OCI-LY7 (cell line): ENCODE data around the gene CDH16. TPM values are rescaled to one million over a fixed set of nuclear protein-coding genes. Genes with fewer than 3 reads are reported as not detected.

Experiments
- BruUV-seq: library from RNA; stranded (reverse); fragments of 400-500 nt; replicated peaks from 2 replicates; lab custom pipeline; 2021; lab: Mats Ljungman, UMichigan
- CTCF ChIA-PET: fragments of 300-600 bp; sonication (Branson Sonifier 250); formaldehyde crosslinking; loops from one replicate; lab custom pipeline; 2022; ENCODE audit warnings: antibody characterized with exemption; ENCODE audit not compliant: unreplicated experiment; lab: Charles Lee
- POLR2A ChIA-PET: fragments of 300-600 bp; sonication (Branson Sonifier 250); formaldehyde crosslinking; loops from one replicate; lab custom pipeline; 2022; ENCODE audit warnings: antibody characterized with exemption; lab: Charles Lee
- DNase-seq: peaks from one replicate; pipeline ENCODE4 v3.0.0-alpha.2; 2015; ENCODE audit warnings: low spot score
- H2AFZ ChIP-seq: fragments of 200-600 bp; sonication (generic), shearing (Covaris generic); 2 replicates; pipeline ENCODE4 v1.6.1; 2014; ENCODE audit warnings: mild to moderate bottlenecking, antibody characterized with exemption, low read length, moderate library complexity
- H3K27ac ChIP-seq: fragments of 200-600 bp; sonication (generic); 2 replicates; pipeline ENCODE4 v1.5.1; 2014; ENCODE audit warnings: mixed run types, low read depth, mild to moderate bottlenecking, moderate library complexity, low read length, inconsistent platforms; ENCODE audit not compliant: poor library complexity, severe bottlenecking
- H3K36me3 ChIP-seq: fragments of 200-600 bp; sonication (generic); 2 replicates; pipeline ENCODE4 v1.6.1; 2014; ENCODE audit warnings: mild to moderate bottlenecking, antibody characterized with exemption, low read length, moderate library complexity, mixed read lengths; ENCODE audit not compliant: insufficient read depth
- H3K4me1 ChIP-seq: fragments of 200-600 bp; sonication (generic); 2 replicates; pipeline ENCODE4 v1.5.1; 2014; ENCODE audit warnings: mild to moderate bottlenecking, low read length; ENCODE audit not compliant: insufficient read depth, poor library complexity, severe bottlenecking
- H3K4me2 ChIP-seq: fragments of 200-600 bp; sonication (generic); 2 replicates; pipeline ENCODE4 v1.6.1; 2014; ENCODE audit warnings: mild to moderate bottlenecking, low read length
- H3K4me3 ChIP-seq: fragments of 200-600 bp; sonication (generic); 2 replicates; pipeline ENCODE4 v1.5.1; 2014; ENCODE audit warnings: mild to moderate bottlenecking, low read depth, low read length; ENCODE audit not compliant: poor library complexity, severe bottlenecking
- H3K79me2 ChIP-seq: fragments of 200-600 bp; sonication (generic); 2 replicates; pipeline ENCODE4 v1.6.1; 2016; ENCODE audit warnings: low read depth, mild to moderate bottlenecking, low read length, moderate library complexity, mixed read lengths; ENCODE audit not compliant: insufficient read depth
- H3K9me2 ChIP-seq: fragments of 200-600 bp; sonication (generic); 2 replicates; pipeline ENCODE4 v1.6.1; 2016; ENCODE audit warnings: mild to moderate bottlenecking, low read length, mixed read lengths; ENCODE audit not compliant: insufficient read depth
- H3K9me3 ChIP-seq: fragments of 200-600 bp; sonication (generic); 2 replicates; pipeline ENCODE4 v1.6.1; 2014; ENCODE audit warnings: mild to moderate bottlenecking, mixed run types, low read length, mixed read lengths
- H4K20me1 ChIP-seq: fragments of 200-600 bp; sonication (generic); 2 replicates; pipeline ENCODE4 v1.6.1; 2014; ENCODE audit warnings: mild to moderate bottlenecking, antibody characterized with exemption, low read length, moderate library complexity, mixed read lengths; ENCODE audit not compliant: insufficient read depth
- CTCF ChIP-seq: fragments of 200-600 bp; sonication (generic); conservative IDR thresholded peaks from 2 replicates; pipeline ENCODE4 v1.5.1; 2014; ENCODE audit warnings: mild to moderate bottlenecking, antibody characterized with exemption, low read length, moderate library complexity, mixed read lengths
- EZH2phosphoT487 ChIP-seq: fragments of 200-600 bp; sonication (generic); IDR thresholded peaks from 2 replicates; pipeline ENCODE4 v1.6.1; 2018; ENCODE audit warnings: low read depth, borderline replicate concordance, mild to moderate bottlenecking, mixed run types, antibody characterized with exemption, low read length, moderate library complexity, mixed read lengths
- intact Hi-C: fragments of 100-400 bp; cut with micrococcal nuclease; formaldehyde crosslinking; loops from one replicate; pipeline ENCODE4 v1.10.0; 2022; ENCODE audit not compliant: unreplicated experiment
- total RNA-seq, 2 experiments: library from RNA; depleted of rRNA in 1 of 2; stranded (reverse); fragments of >200 nt in 1 of 2; shearing (Covaris generic) in 1 of 2; gene quantifications; 2 replicates each; pipeline ENCODE4 v1.2.3, GENCODE V29; 2014 to 2022

CDH16 gene
- total RNA-seq, 2 experiments from 2014 or later, result not detected

DNA sequence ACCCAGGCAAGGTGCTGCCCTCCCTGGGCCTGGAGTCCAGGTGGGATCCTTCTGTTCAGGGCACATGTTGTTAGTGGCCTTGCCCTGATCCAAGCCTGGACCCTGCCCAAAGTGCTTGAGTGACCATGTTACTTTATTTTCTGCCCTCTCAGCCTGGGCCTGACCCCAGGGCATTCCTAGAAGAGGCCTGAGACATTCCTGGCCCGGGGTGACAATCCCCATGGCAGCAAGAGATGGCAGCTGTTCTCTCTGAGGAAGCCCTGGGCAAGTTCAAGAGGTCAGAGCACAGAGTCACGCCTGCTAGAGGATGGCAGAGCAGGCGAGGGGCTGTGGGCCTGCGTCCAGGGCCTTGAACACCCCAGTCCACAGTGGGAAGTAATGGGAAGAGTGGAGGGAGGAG, 5.0 kb downstream of the CDH16 start:
- no peaks in the 10 kb centered on the region for H4K20me1 ChIP-seq
- ChIA-PET POLR2A (no interaction called here), CTCF (no interaction called here)
- no peak overlapping the region for H3K4me3 ChIP-seq
- no peak overlapping the region for H3K4me2 ChIP-seq
- TF ChIP-seq CTCF, result no peak
- no peak for TF ChIP-seq EZH2phosphoT487
- no TSS peak for BruUV-seq
- no peak overlapping the region for H2AFZ ChIP-seq
- H3K36me3 ChIP-seq, result no peaks in the 10 kb centered on the region
- H3K27ac ChIP-seq, result no peak overlapping the region
- no peaks in the 10 kb centered on the region for H3K79me2 ChIP-seq
- no peaks in the 10 kb centered on the region for H3K9me2 ChIP-seq
- no peaks in the 10 kb centered on the region for H3K9me3 ChIP-seq
- intact Hi-C loops, result no loop called here
- no peaks in the 10 kb centered on the region for H3K4me1 ChIP-seq
- DNase-seq, result no peak

DNA sequence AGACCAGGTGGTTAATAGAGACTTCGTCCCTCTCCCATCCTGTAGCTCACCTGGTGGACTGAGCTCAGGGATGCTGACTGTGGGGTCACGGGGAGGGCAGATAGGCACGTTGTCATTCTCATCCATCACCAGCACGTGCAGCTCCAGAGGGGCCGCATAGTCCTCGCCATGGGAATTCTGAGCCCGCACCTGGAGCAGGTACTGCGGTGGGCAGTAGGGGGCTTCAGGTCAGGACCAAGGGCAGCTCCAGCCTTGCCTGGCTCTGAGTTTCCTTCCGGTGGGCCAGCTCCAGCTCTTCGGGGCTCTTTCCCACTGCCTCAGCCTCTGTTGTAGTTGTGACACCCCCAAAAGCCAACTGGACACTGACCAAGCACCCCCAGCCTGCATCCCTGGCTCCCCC, 5.6 kb downstream of the CDH16 start:
- BruUV-seq, result no TSS peak
- POLR2A ChIA-PET, result no interaction called here

More for the DNA sequence above, 5.6 kb downstream of the CDH16 start:
- TF ChIP-seq EZH2phosphoT487, result no peak
- TF ChIP-seq CTCF, result no peak
- H2AFZ ChIP-seq, result no peak overlapping the region
- H3K36me3 ChIP-seq, result no peaks in the 10 kb centered on the region
- H3K4me3 ChIP-seq, result no peak overlapping the region
- DNase-seq, result no peak
- no peak overlapping the region for H3K27ac ChIP-seq
- H3K4me1 ChIP-seq, result no peaks in the 10 kb centered on the region
- no peaks in the 10 kb centered on the region for H4K20me1 ChIP-seq
- no peaks in the 10 kb centered on the region for H3K79me2 ChIP-seq
- no peaks in the 10 kb centered on the region for H3K9me3 ChIP-seq
- CTCF ChIA-PET, result interaction anchor here (0.6 kb wide), 1 partner anchor 263 kb away, joined by 3 read pairs; no protein-coding TSS in a partner anchor
- intact Hi-C loops, result no loop called here
- H3K9me2 ChIP-seq, result no peaks in the 10 kb centered on the region
- H3K4me2 ChIP-seq, result no peak overlapping the region
